ENCODE data around the gene RASSF8. TPM values are rescaled to one million over a fixed set of nuclear protein-coding genes. Genes with fewer than 3 reads are reported as not detected.
"Not testable (repeated sequence)": the region's sequence is repeated elsewhere in the genome, so short reads cannot be mapped to it uniquely, and the experiment has no call there.

RASSF8 gene
- total and polyA plus RNA-seq, 11 donors = 5.2 to 44.6 (median 28.5) TPM

- intact Hi-C loops (cut with DNase I) = no loop called here
- no peak for ATAC-seq
- H3K4me3 ChIP-seq = no peak overlapping the region
- H3K36me3 ChIP-seq = peaks cover 0 to 7% (median 0%) of the 10 kb centered on the region in 9 donors
- H3K27ac ChIP-seq = no peak overlapping the region
- TF ChIP-seq, protein P1, sequence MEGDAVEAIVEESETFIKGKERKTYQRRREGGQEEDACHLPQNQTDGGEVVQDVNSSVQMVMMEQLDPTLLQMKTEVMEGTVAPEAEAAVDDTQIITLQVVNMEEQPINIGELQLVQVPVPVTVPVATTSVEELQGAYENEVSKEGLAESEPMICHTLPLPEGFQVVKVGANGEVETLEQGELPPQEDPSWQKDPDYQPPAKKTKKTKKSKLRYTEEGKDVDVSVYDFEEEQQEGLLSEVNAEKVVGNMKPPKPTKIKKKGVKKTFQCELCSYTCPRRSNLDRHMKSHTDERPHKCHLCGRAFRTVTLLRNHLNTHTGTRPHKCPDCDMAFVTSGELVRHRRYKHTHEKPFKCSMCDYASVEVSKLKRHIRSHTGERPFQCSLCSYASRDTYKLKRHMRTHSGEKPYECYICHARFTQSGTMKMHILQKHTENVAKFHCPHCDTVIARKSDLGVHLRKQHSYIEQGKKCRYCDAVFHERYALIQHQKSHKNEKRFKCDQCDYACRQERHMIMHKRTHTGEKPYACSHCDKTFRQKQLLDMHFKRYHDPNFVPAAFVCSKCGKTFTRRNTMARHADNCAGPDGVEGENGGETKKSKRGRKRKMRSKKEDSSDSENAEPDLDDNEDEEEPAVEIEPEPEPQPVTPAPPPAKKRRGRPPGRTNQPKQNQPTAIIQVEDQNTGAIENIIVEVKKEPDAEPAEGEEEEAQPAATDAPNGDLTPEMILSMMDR (IDR thresholded peaks at IDR 0.05) = no peak
- TF ChIP-seq POLR2A (IDR thresholded peaks at IDR 0.05) = no peak
- H3K4me1 ChIP-seq = peaks cover 0 to 16% (median 9%) of the 10 kb centered on the region in 12 donors
- H3K9me3 ChIP-seq = no peaks in the 10 kb centered on the region
- no peaks in the 10 kb centered on the region for H3K27me3 ChIP-seq
- WGBS, 4 donors = 78 to 83% (median 81%) methylated on average over 4 of the region's 4 CpGs
- DNase-seq = no peak
Measured at GRCh38 chr12:26054383-26054782, 95.9 kb downstream of the RASSF8 start.

DNA sequence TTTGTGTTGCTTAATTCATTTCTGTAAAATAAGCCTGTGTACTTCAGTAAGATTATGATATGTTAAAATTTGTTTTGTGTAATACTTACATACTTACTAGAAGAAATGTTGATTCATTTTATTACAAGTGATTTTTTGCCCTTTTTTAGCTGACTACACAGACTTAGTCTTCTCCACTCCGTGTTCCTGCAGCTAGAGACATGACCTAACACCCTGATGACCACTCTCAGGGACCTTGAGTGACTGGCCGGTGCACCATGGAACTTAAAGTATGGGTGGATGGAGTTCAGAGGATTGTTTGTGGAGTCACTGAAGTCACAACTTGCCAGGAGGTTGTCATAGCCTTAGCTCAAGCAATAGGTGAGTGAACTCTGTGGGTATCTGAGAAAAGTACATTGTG lies 96.6 kb downstream of the RASSF8 start:
- H3K36me3 ChIP-seq = peaks cover 0 to 7% (median 0%) of the 10 kb centered on the region in 9 donors
- H3K27ac ChIP-seq = no peak overlapping the region
- WGBS, 4 donors = 90 to 96% (median 92%) methylated on average over 2 of the region's 2 CpGs
- H3K9me3 ChIP-seq = no peaks in the 10 kb centered on the region
- ATAC-seq = no peak
- H3K4me1 ChIP-seq = peaks cover 0 to 16% (median 9%) of the 10 kb centered on the region in 12 donors
- no peak for TF ChIP-seq POLR2A (IDR thresholded peaks at IDR 0.05)
- TF ChIP-seq, protein P1 (IDR thresholded peaks at IDR 0.05) = no peak
- no peak for DNase-seq
- H3K4me3 ChIP-seq = no peak overlapping the region
- intact Hi-C loops (cut with DNase I) = no loop called here
- no peaks in the 10 kb centered on the region for H3K27me3 ChIP-seq

DNA sequence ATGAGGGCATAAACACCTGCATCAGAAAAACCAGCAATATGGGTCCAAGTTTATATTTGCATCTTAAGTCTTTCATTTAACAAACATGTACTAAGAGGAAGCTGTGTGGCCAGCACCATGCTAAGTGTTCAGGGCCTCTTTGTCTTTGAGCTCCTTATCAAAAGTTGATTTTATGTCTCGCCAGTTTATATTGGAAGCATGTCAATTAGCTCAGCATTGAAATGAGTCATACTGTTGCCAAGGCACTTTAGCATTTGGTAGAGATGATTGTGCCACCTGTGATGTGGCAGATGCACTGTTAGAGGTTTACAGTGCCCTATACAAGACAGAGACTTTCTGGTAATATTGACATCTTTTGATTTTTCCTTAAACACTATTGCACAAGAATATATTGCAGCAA lies 97.9 kb downstream of the RASSF8 start:
- ATAC-seq = peak in 3 of 4 donors; percentile 28 to 73 (median 46)
- TF ChIP-seq, protein P1 (IDR thresholded peaks at IDR 0.05) = no peak
- no peak for TF ChIP-seq POLR2A (IDR thresholded peaks at IDR 0.05)
- Histone ChIP-seq H3K27me3 (no peaks in the 10 kb centered on the region), H3K9me3 (no peaks in the 10 kb centered on the region), H3K4me3 (no peak overlapping the region), H3K36me3 (peaks cover 0 to 7% (median 0%) of the 10 kb centered on the region in 9 donors), H3K27ac (no peak overlapping the region), H3K4me1 (peaks cover 0 to 16% (median 9%) of the 10 kb centered on the region in 12 donors)
- 37 to 52% (median 48%) methylated on average over 1 of the region's 1 CpG for WGBS, 4 donors
- DNase-seq = no peak
- intact Hi-C loops (cut with DNase I) = no loop called here

GRCh38 chr12:26057271-26057670 lies 98.8 kb downstream of the RASSF8 start:
- H3K27me3 ChIP-seq; DNase-seq; ATAC-seq; H3K36me3 ChIP-seq; intact Hi-C loops (cut with DNase I); H3K9me3 ChIP-seq; H3K27ac ChIP-seq; H3K4me3 ChIP-seq: not testable (repeated sequence)
- WGBS, 4 donors = 95 to 98% (median 97%) methylated on average over 6 of the region's 6 CpGs
- H3K4me1 ChIP-seq = peaks cover 0 to 16% (median 9%) of the 10 kb centered on the region in 12 donors

GRCh38 chr12:26058308-26058707 lies 99.8 kb downstream of the RASSF8 start:
- TF ChIP-seq, protein P1 (IDR thresholded peaks at IDR 0.05) = no peak
- TF ChIP-seq POLR2A (IDR thresholded peaks at IDR 0.05) = no peak
- ATAC-seq = no peak
- H3K27ac ChIP-seq = no peak overlapping the region

More at GRCh38 chr12:26058308-26058707, 99.8 kb downstream of the RASSF8 start:
- Histone ChIP-seq H3K4me3 (no peak overlapping the region), H3K36me3 (peaks cover 0 to 7% (median 0%) of the 10 kb centered on the region in 9 donors), H3K9me3 (no peaks in the 10 kb centered on the region), H3K4me1 (peaks cover 0 to 13% (median 5%) of the 10 kb centered on the region in 12 donors), H3K27me3 (no peaks in the 10 kb centered on the region)
- DNase-seq = no peak
- WGBS, 4 donors = 91 to 95% (median 94%) methylated on average over 8 of the region's 8 CpGs
- intact Hi-C loops (cut with DNase I) = no loop called here

Measured in heart left ventricle (tissue), 16 donors.